ENCODE results near the gene EGF. TPM values are rescaled to one million over a fixed set of nuclear protein-coding genes. Genes with fewer than 3 reads are reported as not detected.
"Not testable (repeated sequence)": the region's sequence is repeated elsewhere in the genome, so short reads cannot be mapped to it uniquely, and the experiment has no call there.

The EGF gene
- total RNA-seq, 1 experiment from 2014 or later, result 28.0 TPM

- no peaks in the 10 kb centered on the region for H3K9me3 ChIP-seq (replicated peaks)
- H3K4me1 ChIP-seq (replicated peaks), result no peaks in the 10 kb centered on the region
- no peak overlapping the region for H3K4me3 ChIP-seq
- H3K36me3 ChIP-seq, result no peaks in the 10 kb centered on the region
- DNase-seq (ENCODE audit: low read depth in 1 of 2, low spot score in 2 of 2), result no peak
- H3K27ac ChIP-seq, result no peak overlapping the region
- H3K27me3 ChIP-seq (replicated peaks), result no peaks in the 10 kb centered on the region
These were observed 17.8 kb downstream of the EGF start for GRCh38 chr4:109930464-109930863.

- H3K27ac ChIP-seq, result no peak overlapping the region
These were observed 18.2 kb downstream of the EGF start for GRCh38 chr4:109930872-109931271.

GRCh38 chr4:109931318-109931717, 18.6 kb downstream of the EGF start:
- Histone ChIP-seq H3K4me1 (replicated peaks) (no peaks in the 10 kb centered on the region), H3K4me3 (no peak overlapping the region), H3K27me3 (replicated peaks) (no peaks in the 10 kb centered on the region), H3K27ac (no peak overlapping the region), H3K36me3 (no peaks in the 10 kb centered on the region), H3K9me3 (replicated peaks) (no peaks in the 10 kb centered on the region)
- no peak for DNase-seq (ENCODE audit: low read depth in 1 of 2, low spot score in 2 of 2)

More at GRCh38 chr4:109930872-109931271, 18.2 kb downstream of the EGF start:
- no peaks in the 10 kb centered on the region for H3K9me3 ChIP-seq (replicated peaks)
- H3K27me3 ChIP-seq (replicated peaks), result no peaks in the 10 kb centered on the region
- DNase-seq (ENCODE audit: low read depth in 1 of 2, low spot score in 2 of 2), result no peak
- no peaks in the 10 kb centered on the region for H3K4me1 ChIP-seq (replicated peaks)
- H3K36me3 ChIP-seq, result no peaks in the 10 kb centered on the region
- no peak overlapping the region for H3K4me3 ChIP-seq

- H3K4me1 ChIP-seq (replicated peaks); H3K27me3 ChIP-seq (replicated peaks); H3K4me3 ChIP-seq; H3K27ac ChIP-seq; H3K9me3 ChIP-seq (replicated peaks); DNase-seq (ENCODE audit: low read depth in 1 of 2, low spot score in 2 of 2); H3K36me3 ChIP-seq: not testable (repeated sequence)
These were observed 24.7 kb downstream of the EGF start for GRCh38 chr4:109937352-109937751.

GRCh38 chr4:109939190-109939589, 26.5 kb downstream of the EGF start:
- DNase-seq (ENCODE audit: low read depth in 1 of 2, low spot score in 2 of 2), result no peak
- H3K4me3 ChIP-seq, result no peak overlapping the region
- no peak overlapping the region for H3K27ac ChIP-seq
- H3K9me3 ChIP-seq (replicated peaks), result no peaks in the 10 kb centered on the region
- no peaks in the 10 kb centered on the region for H3K4me1 ChIP-seq (replicated peaks)
- H3K27me3 ChIP-seq (replicated peaks), result no peaks in the 10 kb centered on the region
- no peaks in the 10 kb centered on the region for H3K36me3 ChIP-seq

GRCh38 chr4:109942292-109942926, 29.7 kb downstream of the EGF start:
- DNase-seq (ENCODE audit: low read depth in 1 of 2, low spot score in 2 of 2), result no peak
- no peak overlapping the region for H3K27ac ChIP-seq
- H3K4me1 ChIP-seq (replicated peaks), result no peaks in the 10 kb centered on the region
- H3K27me3 ChIP-seq (replicated peaks), result no peaks in the 10 kb centered on the region
- H3K9me3 ChIP-seq (replicated peaks), result no peaks in the 10 kb centered on the region
- H3K36me3 ChIP-seq, result no peaks in the 10 kb centered on the region
- H3K4me3 ChIP-seq, result no peak overlapping the region

GRCh38 chr4:109943745-109944144, 31.1 kb downstream of the EGF start:
- no peak for DNase-seq (ENCODE audit: low read depth in 1 of 2, low spot score in 2 of 2)
- no peaks in the 10 kb centered on the region for H3K36me3 ChIP-seq

GRCh38 chr4:109944591-109944990, 31.9 kb downstream of the EGF start:
- Histone ChIP-seq H3K27ac (no peak overlapping the region), H3K9me3 (replicated peaks) (no peaks in the 10 kb centered on the region), H3K4me1 (replicated peaks) (no peaks in the 10 kb centered on the region), H3K4me3 (no peak overlapping the region), H3K27me3 (replicated peaks) (no peaks in the 10 kb centered on the region), H3K36me3 (no peaks in the 10 kb centered on the region)
- DNase-seq (ENCODE audit: low read depth in 1 of 2, low spot score in 2 of 2), result no peak

More at GRCh38 chr4:109943745-109944144, 31.1 kb downstream of the EGF start:
- Histone ChIP-seq H3K27ac (no peak overlapping the region), H3K4me3 (no peak overlapping the region), H3K4me1 (replicated peaks) (no peaks in the 10 kb centered on the region), H3K9me3 (replicated peaks) (no peaks in the 10 kb centered on the region), H3K27me3 (replicated peaks) (no peaks in the 10 kb centered on the region)

- no peak overlapping the region for H3K4me3 ChIP-seq
- no peaks in the 10 kb centered on the region for H3K9me3 ChIP-seq (replicated peaks)
- H3K36me3 ChIP-seq, result no peaks in the 10 kb centered on the region
- H3K27ac ChIP-seq, result no peak overlapping the region
- no peaks in the 10 kb centered on the region for H3K4me1 ChIP-seq (replicated peaks)
- DNase-seq (ENCODE audit: low read depth in 1 of 2, low spot score in 2 of 2), result no peak
- no peaks in the 10 kb centered on the region for H3K27me3 ChIP-seq (replicated peaks)
These were observed 32.4 kb downstream of the EGF start for GRCh38 chr4:109945056-109945455.

- DNase-seq (ENCODE audit: low read depth in 1 of 2, low spot score in 2 of 2), result no peak
These were observed 33.4 kb downstream of the EGF start for GRCh38 chr4:109946120-109946519.

GRCh38 chr4:109947457-109947856, 34.8 kb downstream of the EGF start:
- no peaks in the 10 kb centered on the region for H3K4me1 ChIP-seq (replicated peaks)
- no peaks in the 10 kb centered on the region for H3K9me3 ChIP-seq (replicated peaks)
- no peak overlapping the region for H3K4me3 ChIP-seq
- H3K36me3 ChIP-seq, result no peaks in the 10 kb centered on the region
- no peak overlapping the region for H3K27ac ChIP-seq
- H3K27me3 ChIP-seq (replicated peaks), result no peaks in the 10 kb centered on the region
- no peak for DNase-seq (ENCODE audit: low read depth in 1 of 2, low spot score in 2 of 2)

More at GRCh38 chr4:109946120-109946519, 33.4 kb downstream of the EGF start:
- Histone ChIP-seq H3K4me3 (no peak overlapping the region), H3K4me1 (replicated peaks) (no peaks in the 10 kb centered on the region), H3K27ac (no peak overlapping the region), H3K9me3 (replicated peaks) (no peaks in the 10 kb centered on the region), H3K27me3 (replicated peaks) (no peaks in the 10 kb centered on the region), H3K36me3 (no peaks in the 10 kb centered on the region)

GRCh38 chr4:109947918-109948317, 35.2 kb downstream of the EGF start:
- Histone ChIP-seq H3K9me3 (replicated peaks) (no peaks in the 10 kb centered on the region), H3K4me1 (replicated peaks) (no peaks in the 10 kb centered on the region), H3K27me3 (replicated peaks) (no peaks in the 10 kb centered on the region), H3K27ac (no peak overlapping the region), H3K36me3 (no peaks in the 10 kb centered on the region), H3K4me3 (no peak overlapping the region)
- DNase-seq (ENCODE audit: low read depth in 1 of 2, low spot score in 2 of 2), result no peak

- H3K36me3 ChIP-seq; H3K4me3 ChIP-seq; DNase-seq (ENCODE audit: low read depth in 1 of 2, low spot score in 2 of 2); H3K4me1 ChIP-seq (replicated peaks); H3K27ac ChIP-seq; H3K9me3 ChIP-seq (replicated peaks); H3K27me3 ChIP-seq (replicated peaks): not testable (repeated sequence)
These were observed 36.5 kb downstream of the EGF start for GRCh38 chr4:109949099-109949718.

- H3K4me1 ChIP-seq (replicated peaks), result no peaks in the 10 kb centered on the region
- no peak overlapping the region for H3K4me3 ChIP-seq
- H3K9me3 ChIP-seq (replicated peaks), result no peaks in the 10 kb centered on the region
- H3K27me3 ChIP-seq (replicated peaks), result no peaks in the 10 kb centered on the region; the same call in 1 of the 2 replicates
- H3K36me3 ChIP-seq, result no peaks in the 10 kb centered on the region
- H3K27ac ChIP-seq, result no peak overlapping the region
- DNase-seq (ENCODE audit: low read depth in 1 of 2, low spot score in 2 of 2), result no peak
These were observed 39.9 kb downstream of the EGF start for GRCh38 chr4:109952612-109953011.

All from SJSA1 (cell line).